ENCODE results near the gene ZNF569. TPM values are rescaled to one million over a fixed set of nuclear protein-coding genes. Genes with fewer than 3 reads are reported as not detected.

Gene ZNF569
- total and polyA plus RNA-seq, 2 of the 4 experiments (the other 2 are of a cell fraction): 1.8 to 5.9 TPM

DNA sequence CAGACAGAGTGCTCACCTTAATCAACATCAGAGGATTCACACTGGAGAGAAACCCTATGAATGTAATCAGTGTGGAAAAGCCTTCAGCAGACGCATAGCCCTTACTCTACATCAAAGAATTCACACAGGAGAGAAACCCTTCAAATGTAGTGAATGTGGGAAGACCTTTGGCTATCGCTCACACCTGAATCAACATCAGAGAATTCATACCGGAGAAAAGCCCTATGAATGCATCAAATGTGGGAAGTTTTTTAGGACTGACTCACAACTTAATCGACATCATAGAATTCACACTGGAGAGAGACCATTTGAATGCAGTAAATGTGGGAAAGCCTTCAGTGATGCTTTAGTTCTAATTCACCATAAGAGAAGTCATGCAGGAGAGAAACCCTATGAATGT is 78.0 kb downstream of the ZNF569 start:
- Histone ChIP-seq H3K9ac (ENCODE audit: low read depth, low read length) (no peak overlapping the region), H3K79me1 (ENCODE audit: low read depth in 1 of 2, low read length in 2 of 2) (no peaks in the 10 kb centered on the region), H3K9me3 (ENCODE audit: control insufficient read depth, insufficient read depth, low read length) (peaks cover 55% of the 10 kb centered on the region), H3K4ac (ENCODE audit: low read depth, low read length) (no peak overlapping the region), H3K4me1 (ENCODE audit: control insufficient read depth, insufficient read depth, low read length) (no peaks in the 10 kb centered on the region), H3K56ac (ENCODE audit: extremely low read depth, insufficient read depth, low read length) (no peak overlapping the region), H4K5ac (ENCODE audit: low read depth, low read length) (no peak overlapping the region), H2AK9ac (replicated peaks; ENCODE audit: low read depth, low read length, poor library complexity) (no peak overlapping the region), H4K20me1 (ENCODE audit: insufficient read depth, low read length) (no peaks in the 10 kb centered on the region), H2BK15ac (ENCODE audit: low read depth, low read length) (no peak overlapping the region), H4K8ac (ENCODE audit: low read depth in 2 of 2, low read length in 2 of 2) (no peak overlapping the region), H3K23ac (ENCODE audit: low read depth, low read length) (no peak overlapping the region), H3K18ac (ENCODE audit: low read depth, low read length) (no peak overlapping the region), H3K27ac (ENCODE audit: insufficient read depth, low read length) (no peak overlapping the region), H2BK20ac (ENCODE audit: low read depth, low read length) (no peak overlapping the region), H2AFZ (replicated peaks; ENCODE audit: low read length, poor library complexity) (no peak overlapping the region), H2AK5ac (ENCODE audit: low read depth, low read length) (no peak overlapping the region), H4K91ac (ENCODE audit: insufficient read depth, low read depth, low read length) (no peak overlapping the region), H3K4me3 (ENCODE audit: insufficient read depth, low read depth, low read length) (no peak overlapping the region), H3K27me3 (ENCODE audit: control insufficient read depth, insufficient read depth, low read length) (no peaks in the 10 kb centered on the region), H3K4me2 (ENCODE audit: low read depth, low read length) (no peak overlapping the region), H2BK5ac (ENCODE audit: low read depth, low read length, poor library complexity, severe bottlenecking) (no peak overlapping the region), H3K9me1 (ENCODE audit: insufficient read depth, low read length) (no peaks in the 10 kb centered on the region), H3K36me3 (ENCODE audit: control insufficient read depth, insufficient read depth, low read length) (peaks cover 24% of the 10 kb centered on the region), H2BK120ac (ENCODE audit: low read depth, low read length) (no peak overlapping the region), H3K14ac (replicated peaks; ENCODE audit: low read depth, low read length) (no peak overlapping the region)
- intact Hi-C loops (cut with micrococcal nuclease) (no loop called here), in situ Hi-C loops (cut with MboI; ENCODE audit: low sequenced_read_pairs) (no loop called here), dilution Hi-C loops (cut with HindIII; ENCODE audit: low sequenced_read_pairs, unreplicated experiment) (no loop called here)
- TF ChIP-seq MAFK (IDR thresholded peaks at IDR 0.05; ENCODE audit: low read depth, low read length) (no peak), CHD1 (IDR thresholded peaks at IDR 0.05; ENCODE audit: low read depth, low read length) (no peak), SMC3 (IDR thresholded peaks at IDR 0.05; ENCODE audit: low read depth, low read length) (no peak), BHLHE40 (IDR thresholded peaks at IDR 0.05; ENCODE audit: low read depth, low read length) (no peak), RFX5 (IDR thresholded peaks at IDR 0.05; ENCODE audit: low read depth, low read length) (no peak)
- no TSS peak for BruUV-seq (replicated peaks)
- POLR2A ChIA-PET (ENCODE audit: unreplicated experiment): no interaction called here
- no peak for ATAC-seq (ENCODE audit: low read depth)
- no peak for DNase-seq
- CTCF ChIA-PET: no interaction called here
- 100% methylated on average over 1 of the region's 4 CpGs; no CpG with 5 or more reads in 1 of the 2 experiments for WGBS, 2 experiments (ENCODE audit: extremely low coverage in 2 of 2, insufficient read length in 1 of 2)

Data from IMR-90 (cell line).